GDM1 (cell line): ENCODE results near the gene KIAA1210.

Experiments used
- DNase-seq: peaks from one replicate; lab custom pipeline; 2025; lab: John Stamatoyannopoulos, UW

The KIAA1210 gene

DNA sequence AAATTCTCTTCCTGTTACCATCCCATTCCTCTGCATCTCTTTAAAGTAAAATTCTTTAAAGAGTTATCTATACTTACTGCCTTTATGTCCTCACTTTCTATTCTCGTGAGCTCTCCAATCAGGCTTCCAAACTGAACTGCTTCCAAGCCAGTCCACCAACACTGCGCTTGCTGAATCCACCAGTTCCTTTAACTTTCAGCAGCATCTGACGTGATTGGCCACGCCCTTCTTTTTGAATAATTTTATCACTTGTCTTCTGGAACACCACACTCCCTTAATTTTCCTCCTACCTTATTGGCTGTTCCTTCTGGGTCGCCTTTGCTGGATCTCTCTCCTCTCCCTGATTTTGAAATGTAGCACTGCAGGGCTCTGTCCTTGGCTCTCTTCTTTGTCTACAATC lies at the start of gene KIAA1210:
KIAA1210 (minus strand) TSS at position 163 of the 400 bp plus-strand sequence. CDS start 4,170 bp downstream, outside the sequence.
- no peak for DNase-seq

DNA sequence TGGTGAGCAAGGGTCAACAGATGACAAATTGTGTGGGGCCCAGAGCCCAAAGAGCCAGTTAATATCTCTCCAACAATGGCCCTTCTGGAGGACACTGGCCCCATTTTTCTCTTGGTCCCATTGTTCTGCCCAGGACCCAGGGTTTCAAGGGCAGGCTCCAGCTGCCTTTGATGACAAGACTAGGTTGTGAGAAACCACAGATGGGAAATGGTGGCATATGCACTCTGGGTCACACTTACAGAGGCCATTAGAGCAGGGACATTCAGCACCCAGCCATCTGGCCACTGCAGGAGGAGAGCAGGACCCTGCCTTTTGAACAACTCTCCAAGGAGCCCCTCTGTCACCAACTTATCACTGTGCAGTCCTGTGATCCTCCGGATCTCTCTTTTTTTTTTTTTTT lies 49.7 kb upstream of the KIAA1210 start:
- DNase-seq = no peak

DNA sequence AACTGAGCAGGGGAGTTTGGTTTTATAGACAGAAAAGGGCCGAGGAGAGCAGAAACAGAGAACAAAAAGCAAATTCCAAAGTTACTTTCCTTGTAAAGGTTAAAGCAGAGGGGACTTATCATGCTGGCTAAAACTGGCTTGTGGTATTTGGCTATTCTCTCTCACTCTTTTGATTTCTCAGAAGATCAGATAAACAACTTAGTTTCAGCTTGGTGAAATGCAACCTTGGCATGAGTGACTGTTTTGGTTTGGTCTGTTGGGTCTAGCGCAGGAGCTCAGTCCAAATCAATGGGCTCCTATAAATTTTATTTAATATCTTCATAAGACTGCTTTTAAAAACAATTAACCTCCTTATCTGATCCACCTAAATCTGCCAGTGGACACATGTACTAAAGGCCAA lies 47.3 kb upstream of the KIAA1210 start:
- DNase-seq = no peak

DNA sequence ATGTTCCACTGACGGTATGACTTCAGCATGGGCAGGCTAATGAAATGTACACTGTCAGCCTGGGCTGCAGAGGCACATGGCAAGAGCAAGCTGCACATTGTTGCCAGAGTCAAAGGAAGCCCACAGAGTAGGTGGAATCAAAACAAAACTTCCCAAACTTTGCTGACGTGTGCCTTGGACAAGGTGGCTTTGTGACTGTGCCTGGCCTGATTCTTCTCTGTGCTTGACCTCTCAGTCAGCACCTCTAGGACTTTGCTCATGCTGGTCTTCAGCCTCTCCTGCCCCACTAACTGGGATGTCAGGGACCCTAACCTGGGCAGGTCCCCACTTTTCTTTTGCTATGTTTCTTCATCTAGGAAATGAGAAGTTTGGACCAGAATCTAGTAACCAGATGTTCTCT lies 40.5 kb upstream of the KIAA1210 start:
- no peak for DNase-seq

DNA sequence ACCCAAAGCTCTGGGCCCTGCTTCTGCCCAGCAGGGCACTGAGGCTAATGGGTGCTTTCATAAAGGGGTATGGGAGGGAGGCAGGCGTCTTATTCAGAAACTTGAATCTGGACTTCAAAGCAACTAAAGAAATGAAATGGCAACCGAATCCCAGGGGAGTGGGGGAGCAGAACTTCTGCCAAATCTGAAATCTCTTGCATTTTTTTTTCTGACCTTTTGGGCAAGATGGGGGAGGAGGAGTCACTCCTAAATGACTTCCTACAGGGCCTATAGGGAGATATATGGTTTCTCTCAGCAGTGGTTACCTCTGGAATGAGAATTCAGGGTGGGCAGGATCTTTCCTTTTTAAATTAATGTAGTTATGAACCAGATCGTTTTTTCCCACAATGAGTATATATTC lies 30.6 kb upstream of the KIAA1210 start:
- DNase-seq = no peak

DNA sequence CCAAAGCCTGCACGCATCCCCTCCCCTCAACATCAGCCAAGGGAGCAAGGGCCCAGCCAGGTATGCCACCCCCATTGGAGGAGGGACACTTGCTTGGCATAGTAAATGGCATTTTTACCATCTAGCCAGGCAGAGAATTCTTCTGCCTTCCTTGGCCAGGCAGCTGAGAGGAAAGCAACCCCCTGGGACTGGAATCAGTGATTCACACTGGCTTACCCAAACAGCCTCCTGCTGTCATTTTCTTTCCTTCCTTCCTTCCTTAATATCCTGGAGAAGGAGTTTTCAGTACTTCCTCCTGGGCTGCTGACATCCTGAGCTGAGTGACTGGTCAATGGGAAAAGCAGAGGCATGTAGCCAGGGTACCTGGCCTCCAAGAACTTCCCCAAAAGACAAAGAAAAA lies 28.6 kb upstream of the KIAA1210 start:
- DNase-seq = no peak

DNA sequence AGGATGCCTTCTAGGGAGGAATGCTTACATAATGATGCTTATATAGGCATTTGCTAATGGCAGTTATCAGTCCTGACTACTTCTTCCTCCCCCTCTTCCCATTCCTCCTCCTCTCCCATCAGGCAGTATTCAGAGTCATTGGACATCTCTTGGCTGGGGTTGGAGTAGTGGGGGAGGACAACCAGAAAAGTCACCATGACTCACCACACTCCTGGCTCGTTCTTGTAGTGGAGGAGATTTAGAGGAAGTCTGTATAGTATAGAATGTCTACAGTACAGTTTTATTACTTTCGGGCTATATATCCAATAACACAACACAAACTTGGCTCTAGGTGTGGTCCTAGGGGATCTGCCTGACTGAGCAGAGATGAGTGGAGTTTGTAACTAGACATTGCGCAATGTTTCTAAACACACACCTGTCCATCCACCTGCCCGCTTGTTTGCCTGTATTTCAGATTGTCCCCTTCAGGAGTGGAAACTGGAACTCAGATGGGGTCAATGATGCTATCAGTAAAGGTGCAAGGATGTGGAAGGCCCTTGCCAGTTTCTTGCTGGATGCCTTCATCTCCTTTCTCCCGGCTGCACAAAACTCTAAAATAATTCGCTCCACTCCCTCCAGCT lies 27.9 kb upstream of the KIAA1210 start:
- DNase-seq = no peak

DNA sequence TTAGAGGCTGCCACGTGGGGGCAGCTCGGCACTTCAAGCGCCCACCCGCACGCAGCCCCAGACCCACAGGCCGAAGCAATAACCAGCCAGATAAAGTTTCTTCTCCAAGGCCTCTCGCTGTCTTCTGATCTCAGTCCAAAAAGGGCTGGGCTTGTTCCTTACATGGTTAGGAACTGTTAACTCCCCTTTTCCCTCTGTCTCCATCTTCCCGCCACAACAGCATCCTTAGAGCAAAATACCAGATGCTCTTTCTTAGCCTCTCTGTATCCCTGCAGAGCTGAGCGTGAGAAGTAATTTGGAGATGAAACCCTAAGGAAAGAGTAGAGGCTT lies 23.4 kb upstream of the KIAA1210 start:
- DNase-seq = no peak

DNA sequence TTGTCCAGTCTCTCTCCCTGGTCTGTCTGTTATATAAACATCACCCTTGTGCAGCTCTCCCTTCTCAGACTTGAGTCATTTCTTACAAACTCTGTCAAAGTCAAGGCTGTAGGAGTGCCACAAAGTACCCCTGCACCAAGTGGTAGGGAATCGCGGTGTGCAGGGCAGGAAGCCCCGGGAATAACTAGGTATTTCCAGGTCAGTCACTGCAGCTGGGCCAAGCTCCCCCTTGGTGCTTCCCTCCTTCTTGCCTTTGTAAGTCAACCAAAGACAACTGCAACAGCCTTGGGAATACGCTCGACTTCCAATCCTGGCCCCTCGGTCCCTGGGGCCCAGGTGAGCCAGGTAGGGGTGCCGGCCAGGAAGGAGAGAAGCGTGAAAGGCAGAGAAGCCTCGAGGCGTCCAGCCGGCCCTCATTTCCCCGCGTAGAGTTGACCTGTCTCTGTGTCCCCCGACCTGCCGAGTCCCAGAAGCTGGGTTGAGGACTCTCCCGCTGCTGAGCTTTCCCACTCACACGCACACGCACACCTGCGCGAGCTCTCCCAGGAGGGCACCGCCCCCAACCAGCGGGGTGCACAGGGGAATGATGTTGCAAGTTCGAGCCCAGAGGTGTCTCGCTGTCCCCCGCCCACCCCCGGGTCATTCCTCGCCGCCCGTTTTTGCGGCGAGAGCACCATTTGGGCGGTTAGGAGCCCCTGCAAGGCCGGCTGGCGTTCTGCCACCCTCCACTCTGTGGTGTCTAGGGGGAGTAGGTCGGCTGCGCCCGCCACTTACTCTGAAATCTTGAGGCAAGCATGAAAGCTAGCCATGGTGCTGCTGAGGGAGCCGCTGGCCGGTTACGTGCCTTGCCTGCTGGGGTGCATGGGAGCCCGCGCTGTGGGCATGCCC lies 22.8 kb upstream of the KIAA1210 start:
- no peak for DNase-seq

DNA sequence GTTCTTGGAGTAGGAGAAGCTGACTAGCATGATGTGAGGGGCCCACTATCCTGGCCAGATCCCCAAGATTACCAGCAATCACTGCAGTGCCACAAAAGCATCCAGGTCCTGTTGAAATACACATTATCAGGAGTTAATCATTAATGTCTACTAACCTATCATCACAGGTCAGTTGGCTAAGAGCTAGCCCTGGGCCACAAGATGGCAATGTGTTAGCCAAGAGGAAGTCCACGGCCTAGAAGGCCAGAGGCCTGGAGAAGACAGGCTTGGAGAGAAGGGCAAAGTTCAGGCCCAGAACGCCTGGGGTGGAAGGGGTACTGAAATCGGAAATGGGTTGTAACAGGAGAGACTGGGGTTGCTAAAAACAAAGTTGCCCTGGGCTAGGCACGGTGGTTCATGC lies 19.9 kb upstream of the KIAA1210 start:
- DNase-seq = no peak

DNA sequence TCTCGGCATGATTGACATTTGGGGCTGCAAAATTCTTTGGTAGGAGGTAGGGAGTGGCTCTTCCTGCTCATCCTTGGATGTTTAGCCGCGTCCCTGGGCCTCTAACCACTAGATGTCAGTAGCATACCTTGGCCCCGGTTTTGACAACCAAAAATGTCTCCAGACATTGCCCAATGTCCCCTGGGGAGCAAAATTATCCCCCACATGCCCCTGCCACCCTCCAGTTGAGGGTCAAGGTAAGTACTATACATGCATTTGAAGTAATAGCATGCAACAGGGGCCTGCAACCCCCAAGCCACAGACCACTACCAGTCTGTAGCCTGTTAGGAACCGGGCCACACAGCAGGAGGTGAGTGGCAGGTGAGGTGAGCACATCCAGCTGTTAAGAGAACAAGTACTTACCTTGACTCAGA lies 17.6 kb upstream of the KIAA1210 start:
- no peak for DNase-seq

DNA sequence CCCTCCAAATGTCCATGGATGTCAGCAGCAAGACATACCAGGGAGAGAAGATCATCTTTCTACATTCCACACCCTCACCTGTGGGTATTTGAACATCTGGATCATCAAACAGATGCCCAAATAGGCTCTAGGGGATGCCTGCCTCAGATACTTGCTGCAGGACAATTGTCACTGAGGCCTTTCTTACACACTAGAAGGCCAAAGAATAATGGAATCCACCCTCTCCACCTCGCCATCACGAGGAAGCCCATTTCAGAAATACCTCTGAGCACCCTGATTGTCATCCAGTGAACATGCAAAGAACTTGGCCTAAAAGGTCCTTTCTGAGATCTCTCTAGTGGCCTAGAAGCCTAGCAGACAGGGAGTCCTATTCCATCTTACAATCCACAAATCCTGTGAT lies 6.9 kb upstream of the KIAA1210 start:
- no peak for DNase-seq

DNA sequence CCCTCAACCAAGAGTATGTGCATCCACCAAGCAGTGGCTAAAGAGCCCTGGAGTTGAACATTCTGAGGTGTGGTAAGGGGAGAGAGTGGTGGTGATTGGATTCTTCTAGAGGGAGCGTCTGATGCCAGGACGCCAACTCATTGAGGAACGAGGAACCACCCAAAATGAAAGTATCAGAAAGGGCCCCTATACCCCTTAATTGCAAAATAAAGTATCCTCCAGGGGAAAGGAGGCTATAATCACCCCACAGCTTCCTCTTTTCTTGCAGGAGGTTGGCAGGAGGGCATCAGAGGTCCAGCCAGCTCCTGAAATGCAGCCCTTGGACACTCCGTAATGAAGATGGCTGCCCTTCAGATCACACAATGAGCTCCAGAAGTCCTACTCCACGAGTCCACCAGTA lies 5.3 kb upstream of the KIAA1210 start:
- DNase-seq = no peak

DNA sequence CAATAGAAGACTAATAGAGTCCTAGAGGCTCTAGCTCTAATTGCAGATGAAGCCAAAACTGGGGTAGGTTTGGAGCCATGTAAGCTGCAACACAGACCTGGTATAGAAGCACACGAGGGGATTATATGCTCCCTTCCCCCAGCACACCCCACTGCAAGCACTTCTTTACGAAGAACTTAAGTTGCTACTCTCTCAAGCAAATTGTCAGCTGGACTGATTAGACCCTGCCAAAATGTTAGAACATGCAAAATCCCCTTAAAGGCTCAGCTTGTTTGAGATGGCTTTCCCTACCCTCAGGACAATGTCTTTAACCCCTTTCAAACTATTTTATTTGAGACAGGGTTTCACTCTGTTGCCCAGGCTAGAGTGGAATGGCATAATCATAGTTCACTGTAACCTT lies 4.7 kb upstream of the KIAA1210 start:
- DNase-seq = no peak

DNA sequence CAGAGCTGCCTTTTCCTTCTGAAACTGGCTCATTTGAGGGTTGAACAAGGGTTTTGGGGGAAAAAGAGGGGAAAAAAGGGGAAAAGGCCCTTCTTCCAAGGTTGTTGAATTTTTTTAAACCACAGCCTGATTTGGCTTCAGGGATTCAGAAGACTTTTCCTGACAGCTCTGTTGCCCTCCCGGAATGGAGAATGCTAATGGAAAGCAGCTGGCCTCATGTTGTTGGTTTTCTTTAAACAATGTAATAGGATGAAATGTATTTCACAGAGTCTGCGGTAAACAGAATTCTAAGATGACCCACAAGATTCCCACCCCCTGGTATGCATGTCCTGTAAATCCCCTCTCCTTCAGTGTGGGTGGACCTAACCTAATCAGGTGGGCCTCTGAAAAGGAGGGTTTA lies 3.3 kb upstream of the KIAA1210 start:
- DNase-seq = no peak

DNA sequence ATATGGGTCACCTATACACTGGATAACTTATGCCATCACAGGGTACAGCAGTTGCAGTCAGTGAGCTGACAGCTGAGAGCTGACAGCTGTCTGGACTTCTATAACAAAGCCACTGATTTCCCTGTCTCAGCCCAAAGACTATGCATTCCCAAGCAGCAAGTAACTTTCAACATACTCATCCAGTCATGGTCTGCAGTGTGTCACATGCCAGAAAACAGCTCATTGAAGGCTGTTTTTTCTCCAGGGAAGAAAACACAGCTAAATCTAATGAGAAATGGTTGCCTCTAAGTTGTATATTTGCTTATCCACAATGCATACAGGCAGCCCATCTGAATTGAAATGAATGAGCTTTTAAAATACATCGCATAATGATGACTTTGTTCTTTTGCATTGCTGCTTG lies 6.3 kb downstream of the KIAA1210 start:
- no peak for DNase-seq

DNA sequence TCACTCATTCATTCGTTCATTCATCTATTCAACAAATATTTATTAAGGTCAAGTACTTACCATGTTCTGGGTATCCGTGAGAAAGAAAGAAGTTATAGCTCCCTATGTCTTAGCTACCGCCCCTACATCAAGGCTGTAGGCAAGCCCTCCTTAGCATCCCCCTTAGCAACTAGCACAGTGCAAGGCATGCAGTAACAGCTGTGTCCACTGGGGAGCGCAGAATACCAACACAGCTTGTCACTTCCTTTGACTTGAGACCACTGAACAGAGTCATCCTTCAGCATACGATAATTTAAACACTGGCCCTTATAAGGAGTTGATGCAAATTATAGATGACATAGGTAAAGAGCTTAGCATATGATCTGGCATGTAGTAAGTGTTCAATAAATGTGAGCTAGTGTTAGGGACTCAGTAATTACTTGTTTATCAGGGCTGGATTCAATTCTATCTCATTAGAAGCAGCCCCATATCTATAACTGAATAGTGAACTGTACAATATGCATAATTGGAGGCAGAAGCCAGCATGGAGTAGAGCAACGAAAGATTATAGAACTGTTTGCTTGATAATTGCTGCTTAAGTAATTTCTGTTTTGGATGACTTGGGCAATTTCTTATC lies 8.7 kb downstream of the KIAA1210 start:
- DNase-seq = peak; percentile 41

DNA sequence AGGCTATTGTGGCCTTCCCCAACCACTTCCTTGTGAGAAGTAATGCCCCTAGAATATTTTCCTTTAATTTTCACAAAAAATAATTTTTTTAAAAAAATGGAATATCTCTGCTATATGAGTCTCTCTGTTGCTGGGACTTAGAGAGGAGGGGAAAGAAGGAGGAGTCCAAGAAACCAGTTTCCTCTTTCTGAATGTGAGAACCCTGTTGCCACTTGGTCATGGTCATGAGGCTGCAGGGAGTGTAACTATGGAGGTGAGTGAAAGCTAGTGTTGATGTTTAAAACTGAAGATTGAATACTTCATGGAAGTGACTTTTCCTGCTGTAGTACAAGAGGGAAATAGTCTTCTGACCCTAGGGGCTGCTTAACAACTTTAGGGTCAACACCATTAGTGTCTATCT lies 20.4 kb downstream of the KIAA1210 start:
- no peak for DNase-seq

DNA sequence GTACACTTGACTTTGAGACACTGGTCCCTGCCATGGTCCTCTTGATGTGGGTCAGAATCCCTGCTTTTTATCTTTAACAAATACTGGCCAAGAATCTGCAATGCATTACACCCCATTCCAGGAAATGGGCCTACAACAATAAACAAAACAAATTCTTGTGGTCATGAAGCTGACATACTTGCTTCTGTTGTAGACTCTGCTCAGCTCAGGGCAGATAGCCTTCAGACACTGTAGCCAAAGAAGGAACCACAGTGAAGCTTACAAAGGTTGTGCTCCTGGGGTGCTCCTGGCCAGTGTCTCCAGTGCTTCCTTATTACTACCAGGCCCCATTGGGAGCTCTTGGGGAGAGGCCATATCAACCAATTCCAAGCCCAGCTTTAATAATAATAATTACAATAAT lies 21.8 kb downstream of the KIAA1210 start:
- DNase-seq = no peak

DNA sequence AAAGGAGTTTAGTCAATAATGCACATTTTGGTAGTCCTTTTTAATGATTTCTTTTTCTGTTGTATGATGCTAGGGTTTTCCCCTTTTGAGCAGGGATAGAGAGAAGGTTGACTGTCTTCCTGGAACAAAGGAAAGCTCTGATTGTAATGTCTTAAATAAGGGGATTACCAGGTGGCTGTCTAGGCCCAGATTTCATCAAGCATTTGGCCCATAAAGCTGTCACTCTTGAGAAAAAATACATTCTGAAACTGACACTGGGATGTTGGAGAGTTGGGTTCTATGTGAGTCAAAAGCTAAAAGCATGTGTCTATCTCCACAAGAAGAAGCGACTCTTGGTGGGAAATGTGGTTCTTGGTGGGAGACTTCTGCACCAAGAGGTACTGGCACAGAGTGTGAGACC lies 26.4 kb downstream of the KIAA1210 start:
- no peak for DNase-seq

DNA sequence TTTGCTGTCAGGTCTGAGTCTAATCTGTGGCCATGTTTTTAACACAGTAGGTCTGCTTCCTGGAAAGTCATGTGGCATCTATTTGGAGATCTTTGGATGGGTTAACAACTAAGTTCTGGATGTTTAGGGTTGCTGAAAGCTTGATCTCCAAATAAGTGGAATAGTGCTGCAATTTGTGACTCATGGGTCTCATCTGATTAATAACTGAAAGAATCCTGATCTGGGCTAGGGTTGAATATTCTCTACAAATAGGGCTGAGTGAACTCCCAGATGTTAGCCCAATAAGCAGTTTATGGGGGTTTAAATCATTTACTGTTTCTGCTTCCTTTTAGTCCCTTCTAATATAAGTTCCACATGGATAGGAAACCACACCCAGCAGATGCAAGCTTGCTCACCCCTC lies 31.7 kb downstream of the KIAA1210 start:
- no peak for DNase-seq

DNA sequence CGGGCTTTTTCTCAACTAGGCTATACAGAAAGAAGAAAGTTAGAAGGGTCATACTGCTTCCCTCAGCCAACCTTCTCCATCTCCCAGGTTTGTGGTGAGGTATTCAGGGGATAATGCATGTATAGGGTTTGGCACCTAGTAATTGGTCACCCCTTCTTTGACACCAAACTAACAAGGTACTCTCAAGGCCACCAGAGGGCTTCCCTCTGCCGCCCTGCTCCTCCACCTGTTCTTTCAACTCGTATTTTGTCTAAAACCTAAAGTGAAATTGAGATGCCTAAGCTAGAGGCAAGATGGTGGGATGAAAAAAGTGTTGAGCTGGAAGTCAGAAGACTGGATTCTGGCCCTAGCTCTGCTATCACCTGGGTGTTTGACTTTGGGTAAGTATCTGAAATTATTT lies 32.8 kb downstream of the KIAA1210 start:
- no peak for DNase-seq

DNA sequence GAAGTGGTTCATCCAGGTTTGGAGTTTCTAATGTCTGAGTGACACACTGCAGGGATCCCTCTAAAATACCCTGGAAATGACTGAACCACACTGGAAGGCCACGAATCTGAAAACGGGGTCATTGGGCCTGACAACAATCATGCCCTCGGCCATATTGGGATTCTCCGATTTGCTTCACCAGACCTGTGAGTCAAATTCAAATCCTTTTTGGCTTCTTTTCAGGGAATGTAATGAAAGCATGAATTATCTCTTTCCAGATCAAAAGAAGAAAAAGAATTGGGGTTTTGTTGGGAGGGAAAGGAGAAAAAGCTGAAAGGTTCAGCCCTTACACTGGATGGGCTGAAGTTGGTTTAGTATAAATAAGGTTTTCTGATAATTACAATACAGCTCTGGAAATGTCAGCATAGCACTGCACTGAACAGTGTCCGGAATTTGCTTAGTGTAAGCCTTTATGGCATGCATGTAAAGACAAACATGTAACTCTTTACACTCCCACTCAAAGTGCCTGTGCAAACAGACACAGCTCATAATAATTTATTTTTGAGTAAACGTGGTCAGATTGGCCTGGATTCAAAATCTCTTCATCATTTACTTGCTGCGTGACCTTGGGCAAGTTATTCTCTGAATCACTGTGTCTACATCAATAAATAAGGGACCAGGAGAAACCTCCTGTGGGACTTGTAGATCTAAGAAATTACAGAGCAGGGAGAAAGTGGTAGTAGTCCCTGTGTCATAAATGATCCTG lies 33.4 kb downstream of the KIAA1210 start:
- DNase-seq = no peak
